Measurements from ENCODE around the gene LAMA3. TPM values are rescaled to one million over a fixed set of nuclear protein-coding genes. Genes with fewer than 3 reads are reported as not detected.

LAMA3 gene
- total and polyA plus RNA-seq, 2 experiments from 2014 or later = 3.9 to 4.9 TPM

- no peak for TF ChIP-seq ZNF462 (CRISPR knock-in tag; IDR thresholded peaks at IDR 0.05)
Measured at GRCh38 chr18:23711426-23711825, 22.2 kb downstream of the LAMA3 start (continued).

DNA sequence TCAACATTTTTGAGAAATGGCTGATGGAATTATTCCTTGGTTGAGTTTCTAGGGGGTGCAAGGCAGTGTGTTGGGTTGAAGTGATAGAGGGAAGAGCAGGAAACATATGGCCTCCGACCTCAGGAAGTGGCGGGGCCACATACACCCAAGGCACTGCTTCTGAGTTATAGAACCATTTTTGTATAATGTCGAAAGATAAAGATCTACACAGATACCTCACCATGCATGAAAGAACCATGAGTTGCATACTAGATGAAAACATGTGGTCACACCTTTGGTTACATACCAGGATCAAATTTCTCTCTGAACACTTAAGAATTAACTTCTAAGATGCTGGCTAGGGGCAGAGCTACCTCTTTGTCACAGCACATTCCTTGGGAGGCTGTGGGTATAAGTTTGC is 23.2 kb downstream of the LAMA3 start:
- H3K4me3 ChIP-seq = no peak overlapping the region
- ATAC-seq = no peak
- no peak overlapping the region for H3K4me2 ChIP-seq

More for the DNA sequence above, 23.2 kb downstream of the LAMA3 start:
- Histone ChIP-seq H3K27ac (ENCODE audit: low read depth) (no peak overlapping the region), H3K4me1 (ENCODE audit: insufficient read depth) (no peaks in the 10 kb centered on the region), H2AFZ (no peak overlapping the region), H3K79me2 (replicated peaks; ENCODE audit: insufficient read depth) (no peaks in the 10 kb centered on the region), H4K20me1 (replicated peaks; ENCODE audit: insufficient read depth) (no peaks in the 10 kb centered on the region), H3K27me3 (ENCODE audit: insufficient read depth) (no peaks in the 10 kb centered on the region), H3K36me3 (ENCODE audit: insufficient read depth) (no peaks in the 10 kb centered on the region), H3K9me2 (ENCODE audit: insufficient read depth) (peaks cover 8% of the 10 kb centered on the region; the same call in 1 of the 2 replicates), H3F3A (replicated peaks; ENCODE audit: low read depth) (no peaks in the 10 kb centered on the region)
- H3K4me3 Mint-ChIP-seq = no peak overlapping the region
- H3K36me3 Mint-ChIP-seq (ENCODE audit: low read depth) = no peaks in the 10 kb centered on the region; the same call in 2 of the 3 replicates
- peaks cover 3% of the 10 kb centered on the region; the same call in 1 of the 3 replicates for H3K9me3 Mint-ChIP-seq
- no peak overlapping the region for H3K27ac Mint-ChIP-seq
- TF ChIP-seq ZNF331 (CRISPR knock-in tag; IDR thresholded peaks at IDR 0.05; ENCODE audit: low read depth) (no peak), ZNF114 (CRISPR knock-in tag; IDR thresholded peaks at IDR 0.05) (no peak), CTCF (conservative IDR thresholded peaks at IDR 0.05; ENCODE audit: low read depth in 2 of 2) (no peak), EZH2 (IDR thresholded peaks at IDR 0.05; ENCODE audit: low read depth, unreplicated experiment) (no peak), NANOG (IDR thresholded peaks at IDR 0.05; ENCODE audit: borderline replicate concordance) (no peak), ETS1 (IDR thresholded peaks at IDR 0.05) (no peak), EZH2phosphoT487 (IDR thresholded peaks at IDR 0.05; ENCODE audit: unreplicated experiment) (no peak), CREB1 (CRISPR knock-in tag; IDR thresholded peaks at IDR 0.05; ENCODE audit: low read depth) (no peak), JUNB (IDR thresholded peaks at IDR 0.05; ENCODE audit: unreplicated experiment) (no peak)
- TF ChIP-seq, protein P1, sequence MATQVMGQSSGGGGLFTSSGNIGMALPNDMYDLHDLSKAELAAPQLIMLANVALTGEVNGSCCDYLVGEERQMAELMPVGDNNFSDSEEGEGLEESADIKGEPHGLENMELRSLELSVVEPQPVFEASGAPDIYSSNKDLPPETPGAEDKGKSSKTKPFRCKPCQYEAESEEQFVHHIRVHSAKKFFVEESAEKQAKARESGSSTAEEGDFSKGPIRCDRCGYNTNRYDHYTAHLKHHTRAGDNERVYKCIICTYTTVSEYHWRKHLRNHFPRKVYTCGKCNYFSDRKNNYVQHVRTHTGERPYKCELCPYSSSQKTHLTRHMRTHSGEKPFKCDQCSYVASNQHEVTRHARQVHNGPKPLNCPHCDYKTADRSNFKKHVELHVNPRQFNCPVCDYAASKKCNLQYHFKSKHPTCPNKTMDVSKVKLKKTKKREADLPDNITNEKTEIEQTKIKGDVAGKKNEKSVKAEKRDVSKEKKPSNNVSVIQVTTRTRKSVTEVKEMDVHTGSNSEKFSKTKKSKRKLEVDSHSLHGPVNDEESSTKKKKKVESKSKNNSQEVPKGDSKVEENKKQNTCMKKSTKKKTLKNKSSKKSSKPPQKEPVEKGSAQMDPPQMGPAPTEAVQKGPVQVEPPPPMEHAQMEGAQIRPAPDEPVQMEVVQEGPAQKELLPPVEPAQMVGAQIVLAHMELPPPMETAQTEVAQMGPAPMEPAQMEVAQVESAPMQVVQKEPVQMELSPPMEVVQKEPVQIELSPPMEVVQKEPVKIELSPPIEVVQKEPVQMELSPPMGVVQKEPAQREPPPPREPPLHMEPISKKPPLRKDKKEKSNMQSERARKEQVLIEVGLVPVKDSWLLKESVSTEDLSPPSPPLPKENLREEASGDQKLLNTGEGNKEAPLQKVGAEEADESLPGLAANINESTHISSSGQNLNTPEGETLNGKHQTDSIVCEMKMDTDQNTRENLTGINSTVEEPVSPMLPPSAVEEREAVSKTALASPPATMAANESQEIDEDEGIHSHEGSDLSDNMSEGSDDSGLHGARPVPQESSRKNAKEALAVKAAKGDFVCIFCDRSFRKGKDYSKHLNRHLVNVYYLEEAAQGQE (IDR thresholded peaks at IDR 0.05; ENCODE audit: unreplicated experiment) = no peak
- H3K4me1 Mint-ChIP-seq = peaks cover 2% of the 10 kb centered on the region; the same call in 2 of the 3 replicates
- H3K27me3 Mint-ChIP-seq (ENCODE audit: insufficient read depth, low read depth, poor library complexity) = no peaks in the 10 kb centered on the region
- no peak for DNase-seq (ENCODE audit: low spot score)
